Mucosa of stomach (tissue), 1 donor: ENCODE measurements around the gene PGBD2.

Source experiments
- H3K27me3 ChIP-seq: one replicate; pipeline ENCODE4 v1.7.0; 2013; ENCODE audit warnings: mild to moderate bottlenecking, low read length; ENCODE audit not compliant: control insufficient read depth, insufficient read depth
- H3K36me3 ChIP-seq: one replicate; pipeline ENCODE4 v1.7.0; 2013; ENCODE audit warnings: low read length; ENCODE audit not compliant: control insufficient read depth, insufficient read depth
- H3K4me1 ChIP-seq: one replicate; pipeline ENCODE4 v1.7.0; 2013; ENCODE audit warnings: mild to moderate bottlenecking, low read length; ENCODE audit not compliant: control insufficient read depth, insufficient read depth
- H3K4me3 ChIP-seq: one replicate; pipeline ENCODE4 v1.7.0; 2013; ENCODE audit warnings: low read length
- H3K9ac ChIP-seq: one replicate; pipeline ENCODE4 v1.7.0; 2013; ENCODE audit warnings: mild to moderate bottlenecking, low read length, moderate library complexity
- H3K9me3 ChIP-seq: one replicate; pipeline ENCODE4 v1.7.0; 2013; ENCODE audit warnings: mild to moderate bottlenecking, low read length, moderate library complexity; ENCODE audit not compliant: control insufficient read depth
- donor health status: Pancreatic carcinoma.

PGBD2 gene

DNA sequence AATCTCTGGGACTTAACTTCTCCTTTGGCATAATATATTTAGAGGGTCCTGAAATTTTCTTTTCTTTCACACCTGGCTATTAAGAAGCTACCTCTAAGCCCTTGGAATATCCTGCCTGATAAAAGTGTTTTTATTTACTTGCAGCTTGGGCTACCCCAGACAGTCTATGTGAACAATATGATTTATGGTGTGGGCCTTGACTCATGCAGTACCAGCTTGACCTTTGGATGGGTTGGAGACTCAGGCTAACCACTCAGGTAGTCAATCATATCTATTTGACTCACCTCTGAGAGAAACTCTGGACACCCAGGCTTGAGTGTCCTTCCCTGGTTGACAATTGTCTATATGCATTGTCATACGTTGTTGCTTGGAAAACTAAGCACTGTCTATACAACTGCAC, 13.4 kb upstream of the PGBD2 start:
- Histone ChIP-seq H3K9me3 (no peaks in the 10 kb centered on the region), H3K4me1 (peaks cover 5% of the 10 kb centered on the region), H3K9ac (no peak overlapping the region), H3K4me3 (no peak overlapping the region), H3K36me3 (no peaks in the 10 kb centered on the region), H3K27me3 (no peaks in the 10 kb centered on the region)

DNA sequence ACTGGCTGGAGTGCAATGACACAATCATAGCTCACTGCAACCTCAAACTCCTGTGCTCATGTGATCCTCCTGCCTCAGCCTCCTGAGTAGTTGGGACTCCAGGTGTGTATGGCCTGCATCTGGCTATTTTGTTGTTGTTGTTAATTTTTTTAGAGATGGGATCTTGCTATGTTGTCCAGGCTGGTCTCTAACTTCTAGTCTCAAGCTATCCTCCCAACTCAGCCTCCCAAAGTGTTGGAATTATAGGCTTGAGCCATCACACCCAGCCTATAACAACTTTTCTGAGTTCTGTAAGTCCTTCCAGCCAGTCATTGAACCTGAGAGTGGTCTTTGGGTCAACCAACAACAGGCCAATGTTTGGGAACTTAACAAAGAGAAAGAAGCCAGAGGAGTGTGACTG, 11.2 kb upstream of the PGBD2 start:
- peaks cover 5% of the 10 kb centered on the region for H3K4me1 ChIP-seq
- H3K4me3 ChIP-seq = no peak overlapping the region
- H3K9ac ChIP-seq = no peak overlapping the region
- H3K9me3 ChIP-seq = no peaks in the 10 kb centered on the region
- no peaks in the 10 kb centered on the region for H3K27me3 ChIP-seq
- no peaks in the 10 kb centered on the region for H3K36me3 ChIP-seq

DNA sequence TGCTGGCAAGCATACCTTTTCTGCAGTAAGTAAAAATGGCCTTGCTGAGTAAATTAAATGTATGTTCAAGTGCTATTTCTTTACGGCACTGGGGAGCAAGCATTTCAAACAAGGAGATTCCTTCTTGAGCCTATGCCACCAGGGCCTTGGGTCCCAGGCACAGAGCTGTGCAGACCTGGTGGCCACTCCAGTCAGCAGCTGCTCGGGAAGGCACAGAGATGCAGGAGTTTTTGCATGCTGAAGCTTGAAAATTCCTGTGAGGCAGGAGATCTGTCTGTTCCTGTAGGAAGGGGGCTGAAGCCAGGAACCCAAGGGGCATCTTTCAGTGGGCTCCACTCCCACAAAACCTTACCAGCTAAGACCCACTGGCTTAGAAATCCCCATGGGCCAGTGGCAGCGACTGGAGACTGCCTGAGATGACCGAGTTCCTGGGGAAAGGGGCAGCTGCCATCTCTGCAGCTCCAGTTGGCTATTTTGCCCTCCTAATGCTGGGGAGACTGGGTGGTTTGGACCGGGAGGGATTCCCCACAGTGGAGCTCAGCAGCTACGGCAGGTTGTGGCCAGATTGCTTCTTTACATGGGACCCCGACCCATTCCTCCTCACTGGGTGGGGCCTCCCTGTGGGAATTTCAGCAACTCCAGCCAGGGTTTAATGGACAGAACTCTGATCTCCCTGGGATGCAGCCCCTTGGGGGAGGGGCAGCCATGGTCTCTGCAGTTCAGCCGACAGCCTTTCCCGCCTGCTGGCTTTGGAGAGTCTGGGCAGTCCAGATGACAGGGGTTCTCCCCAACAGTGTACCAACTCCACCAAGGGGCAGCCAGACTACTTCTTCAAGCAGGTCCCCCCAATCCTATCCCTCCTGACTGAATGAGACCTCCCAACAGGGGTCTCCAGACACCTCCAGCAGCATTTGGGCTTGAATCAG, 8.4 kb upstream of the PGBD2 start:
- Histone ChIP-seq H3K27me3 (no peaks in the 10 kb centered on the region), H3K4me3 (no peak overlapping the region), H3K9me3 (no peaks in the 10 kb centered on the region), H3K9ac (no peak overlapping the region), H3K4me1 (no peaks in the 10 kb centered on the region), H3K36me3 (no peaks in the 10 kb centered on the region)

DNA sequence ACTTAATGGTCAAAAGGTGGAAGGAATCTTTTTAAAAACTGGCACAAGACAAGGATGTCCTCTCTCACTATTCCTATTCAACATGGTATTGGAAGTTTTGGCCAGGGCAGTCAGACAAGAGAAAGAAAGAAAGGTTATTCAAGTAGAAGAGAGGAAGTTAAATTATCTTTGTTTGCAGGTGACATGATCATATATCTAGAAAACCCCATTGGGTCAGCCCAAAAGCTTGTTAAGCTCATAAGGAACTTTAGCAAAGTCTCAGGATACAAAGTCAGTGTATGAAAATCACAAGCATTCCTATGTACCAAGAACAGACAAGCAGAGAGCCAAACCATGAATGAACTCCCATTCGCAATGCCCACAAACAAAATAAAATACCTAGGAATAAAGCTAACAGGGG, 5.4 kb upstream of the PGBD2 start:
- Histone ChIP-seq H3K27me3 (no peaks in the 10 kb centered on the region), H3K9me3 (no peaks in the 10 kb centered on the region), H3K36me3 (no peaks in the 10 kb centered on the region), H3K4me3 (no peak overlapping the region), H3K4me1 (no peaks in the 10 kb centered on the region), H3K9ac (no peak overlapping the region)

DNA sequence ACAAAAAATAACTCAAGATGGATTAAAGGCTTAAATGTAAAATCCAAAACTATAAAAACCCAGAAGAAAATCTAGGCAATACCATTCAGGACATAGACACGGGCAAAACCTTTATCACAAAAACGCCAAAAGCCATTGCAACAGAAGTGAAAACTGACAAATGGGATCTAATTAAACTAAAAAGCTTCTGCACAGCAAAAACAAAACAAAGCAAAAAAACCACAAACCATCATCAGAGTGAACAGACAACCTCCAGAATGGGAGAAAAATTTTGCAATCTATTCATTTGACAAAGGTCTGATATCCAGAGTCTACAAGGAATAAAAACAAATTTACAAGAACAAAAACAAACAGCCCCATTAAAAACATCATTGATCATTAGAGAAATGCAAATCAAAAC, 4.5 kb upstream of the PGBD2 start:
- Histone ChIP-seq H3K36me3 (no peaks in the 10 kb centered on the region), H3K9me3 (no peaks in the 10 kb centered on the region), H3K9ac (no peak overlapping the region), H3K4me1 (no peaks in the 10 kb centered on the region), H3K27me3 (no peaks in the 10 kb centered on the region), H3K4me3 (no peak overlapping the region)

DNA sequence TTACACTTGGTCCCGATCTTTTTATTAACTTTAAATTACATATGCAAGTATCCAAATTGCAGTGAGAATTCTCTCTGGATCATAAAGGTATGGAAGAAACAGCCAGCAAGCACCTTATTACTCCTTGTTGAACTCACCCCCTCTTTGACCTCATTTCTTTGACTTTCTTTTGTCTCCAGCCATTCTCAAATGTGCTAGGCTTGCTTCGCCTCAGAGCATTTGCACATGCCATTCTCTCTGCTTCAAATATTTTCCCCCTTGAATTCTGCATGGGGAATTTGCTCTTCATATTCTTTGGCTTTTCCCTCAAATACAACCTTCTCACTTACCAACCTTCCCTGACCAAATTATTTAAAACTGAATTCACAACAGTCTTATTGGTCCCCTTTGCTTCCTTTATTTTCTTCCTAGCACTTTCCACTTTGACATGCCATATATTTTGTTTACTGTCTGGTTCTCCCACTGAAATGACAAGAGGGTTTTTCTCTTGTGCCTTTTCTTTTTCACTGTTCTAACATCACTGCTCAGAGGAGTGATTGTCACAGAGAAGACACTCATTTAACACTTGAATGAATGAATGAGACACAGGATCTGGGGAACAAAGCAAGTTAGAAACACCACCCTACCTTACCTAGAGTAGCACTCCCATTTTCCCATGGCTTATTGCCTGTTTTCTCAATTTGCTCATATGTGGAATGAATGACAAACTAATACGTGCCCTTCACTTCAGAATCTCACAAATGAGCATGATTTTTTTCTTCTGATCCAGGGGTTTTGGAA, 1.4 kb upstream of the PGBD2 start:
- no peaks in the 10 kb centered on the region for H3K27me3 ChIP-seq

DNA sequence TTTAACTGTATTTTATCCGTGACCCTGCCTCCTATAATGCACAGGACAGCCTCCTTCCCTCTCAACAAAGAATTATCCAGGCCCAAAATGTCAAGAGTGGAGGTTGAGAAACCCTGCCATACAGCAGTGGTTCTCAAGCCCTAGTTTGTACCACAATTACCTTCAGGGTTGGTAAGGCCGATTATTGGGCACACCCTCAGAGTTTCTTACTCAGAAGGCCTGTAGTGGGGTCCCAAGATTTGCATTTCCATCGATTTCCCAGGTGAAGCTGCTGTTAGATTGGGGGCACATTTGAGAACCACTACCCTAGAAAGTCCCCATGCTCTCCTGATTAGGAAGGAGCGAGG, 400 bp upstream of the PGBD2 start:
- Histone ChIP-seq H3K4me3 (peak overlapping the region; percentile 24), H3K9ac (peak overlapping the region; percentile 74), H3K4me1 (peaks cover 6% of the 10 kb centered on the region), H3K27me3 (no peaks in the 10 kb centered on the region), H3K9me3 (no peaks in the 10 kb centered on the region), H3K36me3 (no peaks in the 10 kb centered on the region)

More for the DNA sequence above, 1.4 kb upstream of the PGBD2 start:
- Histone ChIP-seq H3K9ac (no peak overlapping the region), H3K36me3 (no peaks in the 10 kb centered on the region), H3K9me3 (no peaks in the 10 kb centered on the region), H3K4me3 (no peak overlapping the region), H3K4me1 (peaks cover 6% of the 10 kb centered on the region)

DNA sequence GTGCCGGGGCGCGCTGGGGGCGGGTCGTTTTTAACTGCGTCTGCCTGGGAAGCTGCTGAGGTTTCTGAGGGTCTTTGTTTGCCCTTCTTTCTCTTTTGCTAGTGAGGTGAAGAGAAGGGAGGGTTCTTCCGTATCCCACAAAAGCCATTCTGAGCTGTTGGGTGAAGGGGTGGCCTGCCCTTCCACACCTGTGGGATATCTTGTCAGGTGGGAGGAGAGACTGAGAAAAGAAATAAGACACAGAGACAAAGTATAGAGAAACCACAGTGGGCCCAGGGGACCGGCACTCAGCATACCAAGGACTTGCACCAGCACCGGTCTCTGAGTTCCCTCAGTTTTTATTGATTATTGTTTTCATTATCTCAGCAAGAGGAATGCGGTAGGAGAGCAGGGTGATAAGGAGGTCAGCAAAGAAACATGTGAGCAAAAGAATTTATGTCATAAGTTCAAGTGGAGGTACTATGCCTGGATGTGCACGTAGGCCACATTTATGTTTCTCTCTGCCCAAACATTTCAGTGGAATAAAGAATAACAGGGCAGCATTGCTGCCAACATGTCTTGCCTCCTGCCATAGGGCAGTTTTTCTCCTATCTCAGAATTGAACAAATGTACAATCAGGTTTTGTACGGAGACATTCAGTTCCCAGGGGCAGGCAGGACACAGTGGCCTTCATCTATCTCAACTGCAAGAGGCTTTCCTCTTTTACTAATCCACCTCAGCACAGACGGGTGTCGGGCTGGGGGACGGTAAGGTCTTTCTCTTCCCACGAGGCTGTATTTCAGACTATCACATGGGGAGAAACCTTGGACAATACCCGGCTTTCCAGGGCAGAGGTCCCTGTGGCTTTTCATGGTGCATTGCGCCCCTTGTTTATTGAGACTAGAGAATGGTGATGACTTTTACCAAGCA, 972 bp downstream of the PGBD2 start:
- H3K36me3 ChIP-seq = no peaks in the 10 kb centered on the region
- peaks cover 6% of the 10 kb centered on the region for H3K4me1 ChIP-seq
- peak overlapping the region; percentile 57 for H3K4me3 ChIP-seq
- H3K27me3 ChIP-seq = no peaks in the 10 kb centered on the region
- H3K9me3 ChIP-seq = no peaks in the 10 kb centered on the region
- peak overlapping the region; percentile 72 for H3K9ac ChIP-seq

DNA sequence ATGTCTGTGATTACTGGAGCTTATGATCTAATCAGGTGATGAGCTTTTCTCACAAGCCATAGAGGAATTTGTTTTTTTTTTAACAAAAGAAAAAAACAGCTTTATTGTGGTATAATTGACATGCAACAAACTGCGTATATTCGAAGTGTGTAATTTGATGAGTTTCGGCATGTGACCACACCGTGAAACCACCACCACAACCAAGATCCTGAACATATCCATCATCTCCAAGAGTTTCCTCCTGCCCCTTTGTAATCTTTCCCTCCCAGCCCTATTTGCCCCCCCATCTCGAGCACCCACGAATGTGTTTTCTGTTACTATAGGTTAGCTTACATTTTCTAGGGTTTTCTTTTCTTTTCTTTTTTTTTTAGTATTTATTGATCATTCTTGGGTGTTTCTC, 4.7 kb downstream of the PGBD2 start:
- Histone ChIP-seq H3K9me3 (no peaks in the 10 kb centered on the region), H3K36me3 (peaks cover 10% of the 10 kb centered on the region), H3K27me3 (no peaks in the 10 kb centered on the region), H3K9ac (no peak overlapping the region), H3K4me1 (peaks cover 6% of the 10 kb centered on the region), H3K4me3 (no peak overlapping the region)

DNA sequence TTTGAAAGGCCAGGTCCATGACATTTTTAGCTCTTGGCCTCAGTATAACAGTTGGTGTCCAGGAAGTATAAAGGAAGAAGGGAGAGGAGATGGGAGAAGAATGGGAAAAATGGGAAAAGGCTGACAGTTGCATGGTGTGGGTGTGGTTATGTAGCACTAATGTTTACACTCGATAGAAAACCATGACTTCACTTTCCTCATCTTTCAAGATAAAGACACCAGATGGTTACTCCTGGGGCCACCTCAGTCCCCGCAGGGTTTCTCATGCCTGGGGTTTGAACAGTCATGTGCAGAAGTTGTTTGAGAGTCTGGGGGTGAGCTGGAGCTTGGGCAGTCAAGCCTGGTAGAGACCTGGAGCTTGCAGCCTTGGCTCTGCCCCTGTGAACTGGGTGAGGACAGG, 7.9 kb downstream of the PGBD2 start:
- peaks cover 14% of the 10 kb centered on the region for H3K36me3 ChIP-seq

DNA sequence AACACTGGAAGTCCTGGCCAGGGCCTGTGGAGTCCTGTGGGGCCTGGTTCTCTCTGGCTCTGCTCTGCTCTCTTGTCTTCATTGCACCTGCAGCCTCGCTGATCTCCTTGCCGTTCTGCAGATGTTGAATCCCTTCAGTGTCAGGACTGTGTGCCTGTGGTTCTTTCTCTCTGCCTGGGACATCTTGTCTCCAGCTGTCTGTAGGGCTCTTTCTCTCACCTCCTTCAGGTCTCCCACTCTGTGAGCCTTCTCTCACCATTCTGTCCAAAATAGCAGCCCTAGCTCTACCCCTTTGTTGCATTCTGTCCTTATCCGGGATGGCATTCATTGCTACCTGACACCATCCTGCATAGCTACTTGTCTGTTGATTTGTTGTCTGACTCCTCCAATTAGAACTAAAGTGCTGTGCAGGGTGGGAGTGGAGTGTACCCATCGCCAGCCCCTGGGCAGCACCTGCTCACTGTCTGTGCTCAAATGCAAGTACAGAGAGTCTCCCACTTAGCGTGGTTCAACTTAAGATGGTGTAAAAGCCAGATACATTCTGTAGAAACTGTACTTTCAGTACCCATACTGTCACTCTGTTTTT, 8.9 kb downstream of the PGBD2 start:
- no peak overlapping the region for H3K4me3 ChIP-seq
- no peaks in the 10 kb centered on the region for H3K4me1 ChIP-seq
- no peaks in the 10 kb centered on the region for H3K27me3 ChIP-seq
- no peaks in the 10 kb centered on the region for H3K9me3 ChIP-seq
- H3K36me3 ChIP-seq = peaks cover 14% of the 10 kb centered on the region
- H3K9ac ChIP-seq = no peak overlapping the region

More for the DNA sequence above, 7.9 kb downstream of the PGBD2 start:
- no peak overlapping the region for H3K9ac ChIP-seq
- no peak overlapping the region for H3K4me3 ChIP-seq
- H3K27me3 ChIP-seq = no peaks in the 10 kb centered on the region
- H3K9me3 ChIP-seq = no peaks in the 10 kb centered on the region
- H3K4me1 ChIP-seq = no peaks in the 10 kb centered on the region
